GM21360 (cell line): ENCODE measurements around the gene RBM5.
"Not testable (repeated sequence)": the region's sequence is repeated elsewhere in the genome, so short reads cannot be mapped to it uniquely, and the experiment has no call there.

Source experiments
- ATAC-seq: cut with Tn5 transposase; IDR thresholded peaks from one replicate; pipeline ENCODE4 v1.9.1; 2021; ENCODE audit warnings: mild to moderate bottlenecking, moderate library complexity; ENCODE audit not compliant: unreplicated experiment

The RBM5 gene

GRCh38 chr3:50088725-50089608 is at the start of gene RBM5:
RBM5 (plus strand) TSS chr3:50088919; CDS start chr3:50090435, 1,516 bp downstream.
- ATAC-seq: peak; percentile 86

GRCh38 chr3:50044976-50045375 is 43.7 kb upstream of the RBM5 start:
- no peak for ATAC-seq

- ATAC-seq: no peak
These were observed 41.3 kb upstream of the RBM5 start for GRCh38 chr3:50047426-50047825.

- ATAC-seq: no peak
These were observed 38.4 kb upstream of the RBM5 start for GRCh38 chr3:50050361-50050760.

- no peak for ATAC-seq
These were observed 31.0 kb upstream of the RBM5 start for GRCh38 chr3:50057756-50058155.

GRCh38 chr3:50068134-50068533 is 20.6 kb upstream of the RBM5 start:
- no peak for ATAC-seq

- no peak for ATAC-seq
These were observed 10.6 kb upstream of the RBM5 start for GRCh38 chr3:50078091-50078490.

DNA sequence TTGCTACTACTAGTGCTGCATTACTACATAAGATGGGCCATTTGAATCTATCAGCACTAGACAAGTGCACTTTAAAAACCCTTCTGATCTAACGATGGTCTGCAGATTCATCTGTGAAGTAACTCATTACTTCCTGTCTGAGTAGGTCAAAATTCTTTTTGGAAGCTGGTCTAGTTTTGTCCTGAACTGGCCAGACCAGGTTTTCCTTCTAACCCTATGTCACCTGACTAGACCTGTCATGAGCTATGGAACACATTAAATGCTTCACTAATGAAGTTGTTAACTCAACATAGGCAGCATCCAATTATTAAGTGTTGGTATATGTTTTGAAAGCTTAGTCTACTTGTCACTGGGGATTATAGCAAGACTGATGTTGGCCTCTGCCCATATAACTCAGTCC is 10.1 kb upstream of the RBM5 start:
- no peak for ATAC-seq

DNA sequence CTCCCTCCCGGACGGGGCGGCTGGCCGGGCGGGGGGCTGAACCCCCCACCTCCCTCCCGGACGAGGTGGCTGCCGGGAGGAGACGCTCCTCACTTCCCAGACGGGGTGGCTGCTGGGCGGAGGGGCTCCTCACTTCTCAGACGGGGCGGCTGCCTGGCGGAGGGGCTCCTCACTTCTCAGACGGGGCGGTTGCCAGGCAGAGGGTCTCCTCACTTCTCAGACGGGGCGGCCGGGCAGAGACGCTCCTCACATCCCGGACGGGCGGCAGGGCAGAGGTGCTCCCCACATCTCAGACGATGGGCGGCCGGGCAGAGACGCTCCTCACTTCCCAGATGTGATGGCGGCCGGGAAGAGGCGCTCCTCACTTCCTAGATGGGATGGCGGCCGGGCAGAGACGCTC is 3.8 kb upstream of the RBM5 start:
- ATAC-seq: not testable (repeated sequence)

DNA sequence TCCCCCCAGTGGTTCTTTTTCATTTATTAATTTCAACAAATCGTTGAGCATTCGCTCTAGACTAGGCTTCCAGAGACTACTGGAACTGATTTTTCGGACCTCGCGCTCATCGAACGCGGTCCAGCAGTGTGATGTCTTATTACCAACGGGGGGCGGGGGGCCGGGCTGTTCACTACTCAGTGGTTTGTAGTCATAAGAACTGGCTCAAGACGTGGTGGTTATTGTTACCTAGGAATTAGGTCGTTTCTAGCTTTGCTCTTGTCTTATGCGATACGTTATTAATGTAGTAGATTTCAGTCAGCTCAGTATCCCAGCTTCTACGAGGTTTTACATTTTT is 858 bp downstream of the RBM5 start:
- ATAC-seq: no peak

DNA sequence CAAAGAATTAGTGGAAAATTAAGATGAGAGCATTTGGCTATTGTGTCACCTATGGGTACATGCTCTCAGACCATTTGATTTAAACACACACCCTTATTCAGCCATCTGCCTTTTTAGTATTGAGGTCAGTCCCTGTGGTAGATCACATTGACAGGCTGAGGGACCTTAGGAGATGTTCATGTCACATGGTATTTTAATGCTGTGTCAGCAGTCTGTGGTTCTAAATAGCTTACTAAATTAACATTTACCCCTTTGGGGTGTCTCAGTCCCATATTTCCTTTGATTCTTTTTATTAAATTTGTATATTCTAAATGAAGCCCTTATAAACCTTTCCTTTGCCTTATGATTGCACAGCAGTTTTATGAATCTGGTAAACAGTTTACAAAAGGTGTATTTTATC is 2.3 kb downstream of the RBM5 start:
- ATAC-seq: no peak

GRCh38 chr3:50095352-50095998 is 6.8 kb downstream of the RBM5 start:
- ATAC-seq: no peak

- no peak for ATAC-seq
These were observed 11.7 kb downstream of the RBM5 start for GRCh38 chr3:50100386-50100785.

DNA sequence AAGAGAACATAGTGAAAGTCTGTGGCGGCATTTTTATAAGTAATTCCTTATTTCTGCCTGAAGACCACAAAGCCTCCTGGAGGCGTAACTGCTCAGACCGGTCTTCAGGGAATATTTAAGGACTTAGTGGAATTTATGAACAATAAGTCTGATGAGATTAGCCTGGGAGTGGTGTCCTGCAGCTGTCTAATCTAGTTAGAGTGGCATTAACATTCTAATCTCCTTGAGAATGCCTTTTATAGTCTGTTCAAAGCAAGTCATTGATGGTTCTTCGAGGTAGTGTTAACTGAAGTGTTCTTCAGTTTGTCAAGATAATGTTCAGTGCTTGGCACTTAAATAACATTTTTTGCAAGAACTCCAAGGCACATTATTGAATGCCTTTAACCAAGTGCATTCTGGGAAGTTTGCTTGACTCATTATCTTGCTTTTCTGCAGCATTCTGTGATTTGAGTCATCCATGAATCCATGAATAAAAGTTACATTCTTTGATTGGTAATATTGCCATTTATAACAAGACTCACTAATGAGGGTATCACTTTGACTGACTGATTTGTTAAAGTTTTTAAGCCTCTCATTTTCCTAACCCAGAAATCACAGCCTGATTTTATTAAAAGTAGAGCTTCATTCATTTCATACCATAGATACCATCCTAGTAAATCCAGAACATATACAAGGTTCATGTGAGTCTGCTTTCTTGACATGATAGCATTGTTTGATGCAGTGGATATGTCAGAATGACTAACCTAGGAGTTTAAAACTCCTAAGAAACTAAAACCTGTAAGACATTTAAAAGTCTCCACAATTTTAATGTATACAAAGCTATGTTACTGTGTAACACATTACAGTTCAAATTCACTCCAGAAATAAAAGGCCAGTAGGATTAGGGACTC is 12.5 kb downstream of the RBM5 start:
- no peak for ATAC-seq

DNA sequence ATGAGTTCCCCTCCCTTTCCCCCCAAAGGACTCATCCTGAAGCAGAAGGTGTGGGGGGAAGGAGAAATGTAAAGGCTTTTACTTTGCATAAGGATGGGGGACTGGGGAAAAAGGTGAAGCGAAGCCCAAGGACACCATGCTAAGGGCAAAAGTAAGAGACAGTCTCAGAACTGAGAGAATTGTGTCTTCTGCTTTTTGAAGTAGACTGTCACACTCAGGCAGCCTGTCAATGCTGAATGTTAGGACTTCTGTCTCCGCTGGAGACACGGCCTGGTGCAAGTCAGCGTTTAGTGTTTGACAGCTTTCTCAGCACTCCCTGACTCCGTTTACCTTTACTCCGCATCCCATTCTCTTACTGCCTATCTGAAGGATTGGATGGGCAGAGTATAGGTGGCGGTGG is 13.8 kb downstream of the RBM5 start:
- no peak for ATAC-seq

- ATAC-seq: no peak
These were observed 23.0 kb downstream of the RBM5 start for GRCh38 chr3:50111757-50112156.

DNA sequence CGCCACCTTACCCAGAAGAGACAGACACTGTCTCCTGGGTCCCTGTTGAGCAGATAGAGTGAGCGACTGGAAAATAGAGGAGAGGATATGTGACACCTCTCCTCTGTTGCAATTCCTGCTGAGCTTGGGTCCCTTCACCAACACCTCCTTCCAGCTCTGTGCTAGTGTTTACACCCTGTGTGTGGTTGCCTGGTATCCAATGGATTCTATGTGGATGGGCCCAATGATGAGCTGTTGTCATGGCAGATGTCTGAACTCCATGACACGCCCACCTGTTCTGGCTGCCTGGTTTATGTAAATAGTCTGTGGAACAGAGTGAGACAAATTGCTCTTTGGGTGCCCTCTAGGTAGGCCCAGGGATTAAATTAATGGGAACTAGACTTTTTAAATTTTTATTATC is 23.7 kb downstream of the RBM5 start:
- ATAC-seq: no peak

- no peak for ATAC-seq
These were observed 28.4 kb downstream of the RBM5 start for GRCh38 chr3:50117120-50117519.

DNA sequence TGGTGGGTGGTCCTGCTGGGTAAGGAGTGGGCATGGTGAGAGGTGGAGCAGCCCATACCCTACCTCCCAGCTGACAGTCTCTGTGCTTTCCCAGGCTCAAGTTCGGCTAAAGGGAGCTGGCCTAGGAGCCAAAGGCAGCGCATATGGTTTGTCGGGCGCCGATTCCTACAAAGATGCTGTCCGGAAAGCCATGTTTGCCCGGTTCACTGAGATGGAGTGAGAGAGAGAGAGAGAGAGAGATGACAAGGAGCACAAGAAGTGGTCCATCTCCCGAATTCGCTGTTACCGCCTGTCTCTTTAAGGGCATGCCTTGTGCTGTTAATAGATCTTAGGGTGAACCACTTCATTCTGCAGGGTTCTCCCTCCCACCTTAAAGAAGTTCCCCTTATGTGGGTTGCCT is 29.5 kb downstream of the RBM5 start:
- no peak for ATAC-seq

DNA sequence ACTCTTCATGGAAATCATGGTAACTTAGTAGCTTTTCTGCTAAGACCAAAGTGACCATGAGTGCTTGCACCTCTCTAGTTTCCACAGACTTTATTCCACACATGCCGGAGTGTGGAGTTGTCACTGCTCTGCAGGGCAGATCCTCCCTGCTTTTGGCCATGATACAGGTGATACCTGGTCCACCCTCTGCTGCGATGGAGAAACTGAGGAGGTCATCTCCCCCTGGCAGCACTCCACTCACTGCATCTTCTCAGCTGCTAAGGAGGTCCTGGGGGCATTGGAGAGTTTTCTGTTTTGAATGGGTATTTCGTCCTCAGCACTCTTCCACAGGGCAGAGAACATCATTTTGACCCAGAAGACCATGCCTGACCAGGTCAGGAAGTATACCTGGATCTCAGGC is 31.1 kb downstream of the RBM5 start:
- no peak for ATAC-seq

DNA sequence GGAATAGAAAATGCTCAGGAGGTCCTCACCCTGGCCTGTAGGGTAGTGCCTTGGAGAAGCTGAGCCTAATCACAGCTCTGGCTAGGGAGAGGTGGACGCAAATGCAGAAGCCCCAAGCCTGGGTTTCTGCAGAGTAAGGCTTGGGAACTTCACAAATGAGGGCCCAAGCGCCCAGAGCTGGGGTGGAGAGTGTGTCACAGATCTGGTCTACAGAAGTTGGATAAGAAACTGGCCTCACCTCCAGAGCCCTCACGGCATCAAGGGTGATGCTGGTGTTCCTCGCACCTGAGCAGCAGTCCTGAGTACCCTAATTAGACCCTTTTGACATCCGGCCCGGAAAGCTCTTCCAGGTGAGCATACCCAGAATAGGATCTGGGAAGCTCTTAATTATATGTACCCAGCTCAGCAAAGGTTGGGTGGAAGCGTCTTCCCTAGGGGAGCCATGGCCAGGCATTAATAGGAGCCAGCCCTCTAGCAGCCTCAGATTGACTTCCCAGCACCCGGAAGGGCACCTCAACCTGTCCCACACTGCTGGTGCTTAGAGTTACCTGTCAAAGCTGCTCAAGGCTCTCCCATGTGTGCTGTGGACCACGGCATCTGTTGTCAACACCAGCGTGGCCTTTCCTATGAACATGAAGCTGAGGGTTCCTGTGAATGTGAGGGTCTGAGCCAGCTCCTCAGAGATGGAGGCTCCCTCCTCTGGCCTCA is 31.8 kb downstream of the RBM5 start:
- no peak for ATAC-seq
